K562 (cell line): ENCODE data around the gene PCBP4. TPM values are rescaled to one million over a fixed set of nuclear protein-coding genes. Genes with fewer than 3 reads are reported as not detected.

ENCODE experiments used
- IRF1 ChIP-seq: sonication (generic); formaldehyde crosslinking; IDR thresholded peaks from 2 replicates; pipeline ENCODE4 v1.8.0; 2022; ENCODE audit warnings: missing genetic modification reagents, mild to moderate bottlenecking, borderline replicate concordance
- PBX2 ChIP-seq, 2 experiments: IDR thresholded peaks in 1 of 2; conservative IDR thresholded peaks in 1 of 2; 2 replicates each; pipeline ENCODE4 v1.6.1; 2016; ENCODE audit warnings: low read depth in 2 of 2, mild to moderate bottlenecking in 1 of 2, missing compliant biosample characterization in 1 of 2, missing genetic modification characterization in 1 of 2, moderate library complexity in 1 of 2
- ZNF77 ChIP-seq: fragments of 250-450 bp; sonication (Bioruptor Pico); IDR thresholded peaks from 2 replicates; pipeline ENCODE4 v1.5.0; 2020
- ZNF778 ChIP-seq: fragments of 450-650 bp; formaldehyde crosslinking; IDR thresholded peaks from 2 replicates; pipeline ENCODE4 v1.4.0; 2020; ENCODE audit warnings: mild to moderate bottlenecking, moderate library complexity
- polyA plus RNA-seq, 8 experiments: library from polyadenylated mRNA; depleted of rRNA in 4 of 8; stranded (reverse) in 5 of 8; unstranded in 3 of 8; fragments of >200 nt; fragmentation: Nextera tagmentation in 2 of 8; fragmentation: Illumina TruSeq in 1 of 8; extraction: Ambion mirVana in 2 of 8; extraction: Trizol in 1 of 8; gene quantifications; 2 replicates each; pipeline versions ENCODE4 v1.2.1 to v1.2.3, GENCODE V29; 2011 to 2014; ENCODE audit warnings: inconsistent platforms in 1 of 8, missing spikeins in 1 of 8
- total RNA-seq, 7 experiments: library from RNA; depleted of rRNA in 6 of 7; stranded (reverse); fragments of >200 nt in 6 of 7; fragmentation: Illumina TruSeq in 2 of 7; extraction: Trizol in 2 of 7; gene quantifications; 2 replicates each; pipeline versions ENCODE4 v1.2.1 to v1.2.3, GENCODE V29; 2011 to 2021; ENCODE audit warnings: low replicate concordance in 1 of 7
- TF ChIP-seq, protein P1 (sequence below): fragments of 200-600 bp; sonication (generic); IDR thresholded peaks from one replicate; pipeline ENCODE4 v1.6.1; 2012; ENCODE audit warnings: mild to moderate bottlenecking, low read depth, low read length, inconsistent platforms
- TF ChIP-seq, protein P2 (sequence below): sonication (generic); formaldehyde crosslinking; IDR thresholded peaks from 2 replicates; pipeline ENCODE4 v1.8.0; 2022; ENCODE audit warnings: mild to moderate bottlenecking, low read depth, missing genetic modification reagents
- TF ChIP-seq, protein P3 (sequence below): fragments of 250-450 bp; sonication (Bioruptor Pico); IDR thresholded peaks from 2 replicates; pipeline ENCODE4 v1.8.0; 2022; ENCODE audit warnings: inconsistent platforms, mild to moderate bottlenecking, moderate library complexity, borderline replicate concordance

PCBP4 gene
- total and polyA plus RNA-seq, 9 of the 15 experiments (the other 6 are each of a cell fraction or from before 2014, with no cell fraction given): 0.06 to 5.8 (median 2.6) TPM

DNA sequence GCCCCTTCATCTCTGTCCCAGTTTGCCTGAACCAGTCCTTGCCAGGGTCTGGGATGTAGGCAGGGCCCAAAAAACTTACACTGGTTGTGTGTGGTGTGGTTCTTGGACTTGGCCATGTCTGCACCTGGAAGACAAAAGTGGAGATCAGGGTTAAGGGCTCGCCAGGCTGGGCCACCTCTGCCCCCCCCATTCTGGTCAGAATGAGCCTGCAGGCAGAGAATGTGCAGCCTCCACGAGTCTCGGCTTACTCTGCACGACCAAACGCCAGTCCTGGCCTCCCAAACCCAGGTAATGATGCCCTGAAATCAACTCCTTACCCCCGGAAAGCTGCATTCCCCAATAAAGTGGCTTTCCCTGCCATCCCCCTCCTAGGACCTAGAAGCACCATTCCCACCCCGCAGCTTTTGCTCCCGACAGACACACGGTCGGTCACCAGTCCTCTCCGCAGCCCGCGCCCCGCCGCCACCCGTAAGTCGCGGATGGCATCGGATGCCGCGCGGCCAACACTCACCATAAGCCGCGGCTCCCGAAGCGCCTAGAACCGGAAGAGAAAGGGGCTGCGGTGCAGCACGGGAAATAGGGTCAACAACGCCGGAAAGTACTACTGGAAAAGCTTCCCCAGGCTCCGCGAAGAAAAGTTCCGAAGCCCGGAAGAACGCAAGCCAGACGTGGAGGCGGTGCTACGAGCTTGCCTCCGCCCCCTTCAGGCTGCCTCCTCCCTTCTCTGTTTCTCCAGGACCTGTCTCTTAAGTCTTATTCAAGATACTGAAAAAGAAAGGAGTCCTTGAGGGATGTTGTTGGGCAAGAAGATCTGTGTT, 28.3 kb upstream of the PCBP4 start, which contains the start of gene RPL29 (continued):
- TF ChIP-seq, protein P1, sequence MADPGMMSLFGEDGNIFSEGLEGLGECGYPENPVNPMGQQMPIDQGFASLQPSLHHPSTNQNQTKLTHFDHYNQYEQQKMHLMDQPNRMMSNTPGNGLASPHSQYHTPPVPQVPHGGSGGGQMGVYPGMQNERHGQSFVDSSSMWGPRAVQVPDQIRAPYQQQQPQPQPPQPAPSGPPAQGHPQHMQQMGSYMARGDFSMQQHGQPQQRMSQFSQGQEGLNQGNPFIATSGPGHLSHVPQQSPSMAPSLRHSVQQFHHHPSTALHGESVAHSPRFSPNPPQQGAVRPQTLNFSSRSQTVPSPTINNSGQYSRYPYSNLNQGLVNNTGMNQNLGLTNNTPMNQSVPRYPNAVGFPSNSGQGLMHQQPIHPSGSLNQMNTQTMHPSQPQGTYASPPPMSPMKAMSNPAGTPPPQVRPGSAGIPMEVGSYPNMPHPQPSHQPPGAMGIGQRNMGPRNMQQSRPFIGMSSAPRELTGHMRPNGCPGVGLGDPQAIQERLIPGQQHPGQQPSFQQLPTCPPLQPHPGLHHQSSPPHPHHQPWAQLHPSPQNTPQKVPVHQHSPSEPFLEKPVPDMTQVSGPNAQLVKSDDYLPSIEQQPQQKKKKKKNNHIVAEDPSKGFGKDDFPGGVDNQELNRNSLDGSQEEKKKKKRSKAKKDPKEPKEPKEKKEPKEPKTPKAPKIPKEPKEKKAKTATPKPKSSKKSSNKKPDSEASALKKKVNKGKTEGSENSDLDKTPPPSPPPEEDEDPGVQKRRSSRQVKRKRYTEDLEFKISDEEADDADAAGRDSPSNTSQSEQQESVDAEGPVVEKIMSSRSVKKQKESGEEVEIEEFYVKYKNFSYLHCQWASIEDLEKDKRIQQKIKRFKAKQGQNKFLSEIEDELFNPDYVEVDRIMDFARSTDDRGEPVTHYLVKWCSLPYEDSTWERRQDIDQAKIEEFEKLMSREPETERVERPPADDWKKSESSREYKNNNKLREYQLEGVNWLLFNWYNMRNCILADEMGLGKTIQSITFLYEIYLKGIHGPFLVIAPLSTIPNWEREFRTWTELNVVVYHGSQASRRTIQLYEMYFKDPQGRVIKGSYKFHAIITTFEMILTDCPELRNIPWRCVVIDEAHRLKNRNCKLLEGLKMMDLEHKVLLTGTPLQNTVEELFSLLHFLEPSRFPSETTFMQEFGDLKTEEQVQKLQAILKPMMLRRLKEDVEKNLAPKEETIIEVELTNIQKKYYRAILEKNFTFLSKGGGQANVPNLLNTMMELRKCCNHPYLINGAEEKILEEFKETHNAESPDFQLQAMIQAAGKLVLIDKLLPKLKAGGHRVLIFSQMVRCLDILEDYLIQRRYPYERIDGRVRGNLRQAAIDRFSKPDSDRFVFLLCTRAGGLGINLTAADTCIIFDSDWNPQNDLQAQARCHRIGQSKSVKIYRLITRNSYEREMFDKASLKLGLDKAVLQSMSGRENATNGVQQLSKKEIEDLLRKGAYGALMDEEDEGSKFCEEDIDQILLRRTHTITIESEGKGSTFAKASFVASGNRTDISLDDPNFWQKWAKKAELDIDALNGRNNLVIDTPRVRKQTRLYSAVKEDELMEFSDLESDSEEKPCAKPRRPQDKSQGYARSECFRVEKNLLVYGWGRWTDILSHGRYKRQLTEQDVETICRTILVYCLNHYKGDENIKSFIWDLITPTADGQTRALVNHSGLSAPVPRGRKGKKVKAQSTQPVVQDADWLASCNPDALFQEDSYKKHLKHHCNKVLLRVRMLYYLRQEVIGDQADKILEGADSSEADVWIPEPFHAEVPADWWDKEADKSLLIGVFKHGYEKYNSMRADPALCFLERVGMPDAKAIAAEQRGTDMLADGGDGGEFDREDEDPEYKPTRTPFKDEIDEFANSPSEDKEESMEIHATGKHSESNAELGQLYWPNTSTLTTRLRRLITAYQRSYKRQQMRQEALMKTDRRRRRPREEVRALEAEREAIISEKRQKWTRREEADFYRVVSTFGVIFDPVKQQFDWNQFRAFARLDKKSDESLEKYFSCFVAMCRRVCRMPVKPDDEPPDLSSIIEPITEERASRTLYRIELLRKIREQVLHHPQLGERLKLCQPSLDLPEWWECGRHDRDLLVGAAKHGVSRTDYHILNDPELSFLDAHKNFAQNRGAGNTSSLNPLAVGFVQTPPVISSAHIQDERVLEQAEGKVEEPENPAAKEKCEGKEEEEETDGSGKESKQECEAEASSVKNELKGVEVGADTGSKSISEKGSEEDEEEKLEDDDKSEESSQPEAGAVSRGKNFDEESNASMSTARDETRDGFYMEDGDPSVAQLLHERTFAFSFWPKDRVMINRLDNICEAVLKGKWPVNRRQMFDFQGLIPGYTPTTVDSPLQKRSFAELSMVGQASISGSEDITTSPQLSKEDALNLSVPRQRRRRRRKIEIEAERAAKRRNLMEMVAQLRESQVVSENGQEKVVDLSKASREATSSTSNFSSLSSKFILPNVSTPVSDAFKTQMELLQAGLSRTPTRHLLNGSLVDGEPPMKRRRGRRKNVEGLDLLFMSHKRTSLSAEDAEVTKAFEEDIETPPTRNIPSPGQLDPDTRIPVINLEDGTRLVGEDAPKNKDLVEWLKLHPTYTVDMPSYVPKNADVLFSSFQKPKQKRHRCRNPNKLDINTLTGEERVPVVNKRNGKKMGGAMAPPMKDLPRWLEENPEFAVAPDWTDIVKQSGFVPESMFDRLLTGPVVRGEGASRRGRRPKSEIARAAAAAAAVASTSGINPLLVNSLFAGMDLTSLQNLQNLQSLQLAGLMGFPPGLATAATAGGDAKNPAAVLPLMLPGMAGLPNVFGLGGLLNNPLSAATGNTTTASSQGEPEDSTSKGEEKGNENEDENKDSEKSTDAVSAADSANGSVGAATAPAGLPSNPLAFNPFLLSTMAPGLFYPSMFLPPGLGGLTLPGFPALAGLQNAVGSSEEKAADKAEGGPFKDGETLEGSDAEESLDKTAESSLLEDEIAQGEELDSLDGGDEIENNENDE: no peak
- TF ChIP-seq, protein P2, sequence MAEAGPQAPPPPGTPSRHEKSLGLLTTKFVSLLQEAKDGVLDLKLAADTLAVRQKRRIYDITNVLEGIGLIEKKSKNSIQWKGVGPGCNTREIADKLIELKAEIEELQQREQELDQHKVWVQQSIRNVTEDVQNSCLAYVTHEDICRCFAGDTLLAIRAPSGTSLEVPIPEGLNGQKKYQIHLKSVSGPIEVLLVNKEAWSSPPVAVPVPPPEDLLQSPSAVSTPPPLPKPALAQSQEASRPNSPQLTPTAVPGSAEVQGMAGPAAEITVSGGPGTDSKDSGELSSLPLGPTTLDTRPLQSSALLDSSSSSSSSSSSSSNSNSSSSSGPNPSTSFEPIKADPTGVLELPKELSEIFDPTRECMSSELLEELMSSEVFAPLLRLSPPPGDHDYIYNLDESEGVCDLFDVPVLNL (CRISPR knock-in tag): no peak; the same call in 1 of the 2 replicates
- TF ChIP-seq, protein P3, sequence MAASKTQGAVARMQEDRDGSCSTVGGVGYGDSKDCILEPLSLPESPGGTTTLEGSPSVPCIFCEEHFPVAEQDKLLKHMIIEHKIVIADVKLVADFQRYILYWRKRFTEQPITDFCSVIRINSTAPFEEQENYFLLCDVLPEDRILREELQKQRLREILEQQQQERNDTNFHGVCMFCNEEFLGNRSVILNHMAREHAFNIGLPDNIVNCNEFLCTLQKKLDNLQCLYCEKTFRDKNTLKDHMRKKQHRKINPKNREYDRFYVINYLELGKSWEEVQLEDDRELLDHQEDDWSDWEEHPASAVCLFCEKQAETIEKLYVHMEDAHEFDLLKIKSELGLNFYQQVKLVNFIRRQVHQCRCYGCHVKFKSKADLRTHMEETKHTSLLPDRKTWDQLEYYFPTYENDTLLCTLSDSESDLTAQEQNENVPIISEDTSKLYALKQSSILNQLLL: no peak
- TF ChIP-seq ZNF778 (CRISPR knock-in tag) (no peak), PBX2 (CRISPR knock-in tag; IDR thresholded peaks at IDR 0.05; ENCODE audit: low read depth) (no peak), PBX2 (tag; conservative IDR thresholded peaks at IDR 0.05; ENCODE audit: low read depth) (no peak), ZNF77 (CRISPR knock-in tag) (no peak), IRF1 (CRISPR knock-in tag) (no peak)
